CD14-positive monocyte (primary cell): ENCODE data around the gene PLPPR5. TPM values are rescaled to one million over a fixed set of nuclear protein-coding genes. Genes with fewer than 3 reads are reported as not detected.

Source experiments
- DNase-seq, 3 donors: peaks; one replicate each; pipeline ENCODE4 v3.0.0-alpha.2; 2011 to 2022
- H2AFZ ChIP-seq: 2 replicates; pipeline ENCODE4 v1.6.0; 2012; ENCODE audit warnings: mild to moderate bottlenecking, low read depth, low read length, inconsistent platforms; ENCODE audit not compliant: insufficient read depth, poor library complexity, severe bottlenecking
- H3K27ac ChIP-seq, 2 donors: 1 replicate in 1 of 2; 2 replicates in 1 of 2; pipeline ENCODE4 v1.5.1; 2012 to 2013; ENCODE audit warnings: low read length in 2 of 2, control low read depth in 1 of 2, inconsistent platforms in 1 of 2, low read depth in 1 of 2, mild to moderate bottlenecking in 1 of 2
- H3K27me3 ChIP-seq, 2 donors: one replicate each; pipeline versions ENCODE4 v1.6.0 to v1.6.1; 2011 to 2013; ENCODE audit warnings: low read length in 2 of 2; ENCODE audit not compliant: control insufficient read depth in 2 of 2, insufficient read depth in 2 of 2
- H3K36me3 ChIP-seq, 2 donors: replicated peaks in 1 of 2; 1 replicate in 1 of 2; 2 replicates in 1 of 2; pipeline versions ENCODE4 v1.5.1 to v1.6.1; 2012 to 2013; ENCODE audit warnings: low read length in 2 of 2, control low read depth in 1 of 2, inconsistent platforms in 1 of 2, mild to moderate bottlenecking in 1 of 2; ENCODE audit not compliant: insufficient read depth in 2 of 2, control insufficient read depth in 1 of 2
- H3K4me1 ChIP-seq, 2 donors: 1 replicate in 1 of 2; 2 replicates in 1 of 2; pipeline versions ENCODE4 v1.5.1 to v1.6.1; 2012 to 2013; ENCODE audit warnings: low read length in 2 of 2, control low read depth in 1 of 2, inconsistent platforms in 1 of 2, mild to moderate bottlenecking in 1 of 2, moderate library complexity in 1 of 2; ENCODE audit not compliant: insufficient read depth in 2 of 2, control insufficient read depth in 1 of 2
- H3K4me2 ChIP-seq: replicated peaks from 2 replicates; pipeline ENCODE3; 2012; ENCODE audit warnings: low read length, moderate library complexity, mild to moderate bottlenecking; ENCODE audit not compliant: poor library complexity, severe bottlenecking; ENCODE audit errors: extremely low read depth
- H3K4me3 ChIP-seq, 3 experiments: fragments of 200-600 bp in 1 of 3; sonication (generic) in 1 of 3; replicated peaks in 1 of 3; 1 replicate in 2 of 3; 2 replicates in 1 of 3; pipeline ENCODE4 v1.5.1; 2011 to 2013; ENCODE audit warnings: low read length in 3 of 3, mild to moderate bottlenecking in 3 of 3, control low read depth in 2 of 3, low read depth in 2 of 3, inconsistent platforms in 1 of 3, moderate library complexity in 1 of 3
- H3K79me2 ChIP-seq: 2 replicates; pipeline ENCODE4 v1.6.0; 2012; ENCODE audit warnings: mild to moderate bottlenecking, control low read depth, inconsistent platforms, low read length, moderate library complexity; ENCODE audit not compliant: insufficient read depth
- H3K9ac ChIP-seq: 2 replicates; pipeline ENCODE4 v1.6.0; 2017; ENCODE audit warnings: low read length, mild to moderate bottlenecking; ENCODE audit not compliant: insufficient read depth, poor library complexity, severe bottlenecking
- H3K9me3 ChIP-seq, 2 donors: replicated peaks in 1 of 2; 1 replicate in 1 of 2; 2 replicates in 1 of 2; pipeline versions ENCODE4 v1.5.1 to v1.6.1; 2012 to 2013; ENCODE audit warnings: low read length in 2 of 2, control low read depth in 1 of 2; ENCODE audit not compliant: control insufficient read depth in 1 of 2, insufficient read depth in 1 of 2
- H4K20me1 ChIP-seq: 2 replicates; pipeline ENCODE4 v1.6.0; 2012; ENCODE audit warnings: mild to moderate bottlenecking, low read length, control low read depth, moderate library complexity; ENCODE audit not compliant: insufficient read depth
- H3K27ac Mint-ChIP-seq, 7 donors: one replicate each; pipeline ENCODE4 v1.8.0; 2020; ENCODE audit warnings: mild to moderate bottlenecking in 7 of 7, mixed read lengths in 7 of 7, moderate library complexity in 6 of 7, inconsistent platforms in 2 of 7
- H3K27me3 Mint-ChIP-seq, 3 donors: one replicate each; pipeline ENCODE4 v1.8.0; 2021 to 2022; ENCODE audit warnings: low read depth in 3 of 3, mild to moderate bottlenecking in 3 of 3, mixed read lengths in 3 of 3, moderate library complexity in 3 of 3, inconsistent platforms in 1 of 3
- H3K36me3 Mint-ChIP-seq, 2 donors: one replicate each; pipeline ENCODE4 v1.8.0; 2020; ENCODE audit warnings: mixed read lengths in 2 of 2, inconsistent platforms in 1 of 2, mild to moderate bottlenecking in 1 of 2
- H3K4me1 Mint-ChIP-seq: one replicate; pipeline ENCODE4 v1.8.0; 2020; ENCODE audit warnings: mild to moderate bottlenecking, mixed read lengths
- H3K4me3 Mint-ChIP-seq, 2 donors: one replicate each; pipeline ENCODE4 v1.8.0; 2020; ENCODE audit warnings: mild to moderate bottlenecking in 2 of 2, mixed read lengths in 2 of 2, moderate library complexity in 1 of 2
- H3K9me3 Mint-ChIP-seq, 7 donors: one replicate each; pipeline ENCODE4 v1.8.0; 2020 to 2022; ENCODE audit warnings: mixed read lengths in 7 of 7, mild to moderate bottlenecking in 6 of 7, moderate library complexity in 6 of 7, inconsistent platforms in 2 of 7
- CTCF ChIP-seq: fragments of 200-600 bp; IDR thresholded peaks from one replicate; pipeline ENCODE4 v1.8.0; 2022; ENCODE audit warnings: antibody characterized with exemption, mild to moderate bottlenecking
- WGBS: methylation state at CpG from one replicate; pipeline ENCODE4 v1.1.5; 2013; ENCODE audit warnings: missing lambda C conversion rate; ENCODE audit not compliant: insufficient coverage; 5-methylcytosine and 5-hydroxymethylcytosine counted together
- intact Hi-C, 2 donors: fragments of 100-400 bp; cut with micrococcal nuclease; formaldehyde crosslinking; loops; one replicate each; pipeline versions ENCODE4 v1.15.0 to v1.15.1; 2023
- polyA plus RNA-seq, 3 donors: library from polyadenylated mRNA; depleted of rRNA in 1 of 3; unstranded in 2 of 3; stranded (reverse) in 1 of 3; fragments of 300-500 nt in 2 of 3; fragments of >200 nt in 1 of 3; fragmentation: Illumina TruSeq in 2 of 3; gene quantifications; 1 replicate in 2 of 3; 2 replicates in 1 of 3; pipeline ENCODE4 v1.2.3, GENCODE V29; 2012 to 2021

PLPPR5 gene
- polyA plus RNA-seq, 3 donors, result not detected

GRCh38 chr1:98860329-98860728, 144.3 kb downstream of the PLPPR5 start:
- no CpG with 5 or more reads among the region's 1 CpG for WGBS
- DNase-seq, result no peak
- Mint-ChIP-seq H3K4me3 (no peak overlapping the region), H3K9me3 (peaks cover 0 to 7% (median 4%) of the 10 kb centered on the region in 7 donors), H3K36me3 (no peaks in the 10 kb centered on the region), H3K27me3 (peaks cover 0 to 1% (median 0%) of the 10 kb centered on the region in 3 donors), H3K4me1 (no peaks in the 10 kb centered on the region), H3K27ac (peak overlapping the region in 1 of 7 donors; percentile 72)
- intact Hi-C loops, result no loop called here
- Histone ChIP-seq H3K9ac (no peak overlapping the region), H3K79me2 (no peaks in the 10 kb centered on the region), H3K27me3 (no peaks in the 10 kb centered on the region), H3K4me2 (no peak overlapping the region), H3K9me3 (no peaks in the 10 kb centered on the region), H4K20me1 (no peaks in the 10 kb centered on the region), H2AFZ (no peak overlapping the region), H3K4me1 (no peaks in the 10 kb centered on the region), H3K27ac (no peak overlapping the region), H3K36me3 (no peaks in the 10 kb centered on the region), H3K4me3 (no peak overlapping the region)
- no peak for TF ChIP-seq CTCF

- Histone ChIP-seq H3K9me3 (no peaks in the 10 kb centered on the region), H3K27me3 (no peaks in the 10 kb centered on the region), H3K79me2 (no peaks in the 10 kb centered on the region), H4K20me1 (no peaks in the 10 kb centered on the region), H3K36me3 (no peaks in the 10 kb centered on the region), H3K9ac (no peak overlapping the region), H3K4me2 (no peak overlapping the region), H3K27ac (no peak overlapping the region), H2AFZ (no peak overlapping the region), H3K4me1 (no peaks in the 10 kb centered on the region), H3K4me3 (no peak overlapping the region)
- no peak for TF ChIP-seq CTCF
- intact Hi-C loops, result no loop called here
- Mint-ChIP-seq H3K9me3 (peaks cover 0 to 4% (median 2%) of the 10 kb centered on the region in 7 donors), H3K4me1 (no peaks in the 10 kb centered on the region), H3K27me3 (no peaks in the 10 kb centered on the region), H3K36me3 (no peaks in the 10 kb centered on the region), H3K27ac (no peak overlapping the region), H3K4me3 (no peak overlapping the region)
- no peak for DNase-seq
- WGBS, result 100% methylated on average over 2 of the region's 4 CpGs
Observed at GRCh38 chr1:98854137-98854536, 150.5 kb downstream of the PLPPR5 start.
